GM12891 (cell line): ENCODE data around the gene SLC22A17.

ENCODE experiments used
- PAX5 ChIP-seq: IDR thresholded peaks from 2 replicates; pipeline ENCODE4 v1.6.1; 2011; ENCODE audit warnings: low read length, moderate library complexity, mild to moderate bottlenecking; ENCODE audit not compliant: insufficient read depth, severe bottlenecking
- POLR2A ChIP-seq: IDR thresholded peaks from 2 replicates; pipeline ENCODE4 v1.6.1; 2011; ENCODE audit warnings: low read depth, low read length, control low read depth
- POLR2AphosphoS5 ChIP-seq: IDR thresholded peaks from 2 replicates; pipeline ENCODE4 v1.6.1; 2011; ENCODE audit warnings: low read depth, low read length, control low read depth

- TF ChIP-seq POLR2A (no peak), POLR2AphosphoS5 (no peak), PAX5 (no peak)
Observed at GRCh38 chr14:23358042-23358441, 5.4 kb upstream of the SLC22A17 start.
